HEK293 (cell line): ENCODE data around the gene CBY2.

Experiments
- CTCF ChIA-PET: fragments of 350-600 bp; formaldehyde crosslinking; extraction: SDS; loops from one replicate; lab custom pipeline; 2021; ENCODE audit warnings: antibody characterized with exemption; lab: Yijun Ruan, JAX
- POLR2A ChIA-PET: fragments of 300-600 bp; formaldehyde crosslinking; extraction: SDS; loops from one replicate; lab custom pipeline; 2020; ENCODE audit warnings: antibody characterized with exemption, inconsistent platforms; lab: Yijun Ruan, JAX
- H3K27ac ChIP-seq: fragments of 200-500 bp; sonication (Bioruptor generic); 2 replicates; pipeline ENCODE4 v1.5.1; 2014; ENCODE audit warnings: low read depth, low read length, control low read depth, inconsistent platforms; ENCODE audit errors: extremely low read depth
- H3K36me3 ChIP-seq, 2 experiments: fragments of 200-500 bp in 1 of 2; sonication (Bioruptor generic) in 1 of 2; 1 replicate in 1 of 2; 2 replicates in 1 of 2; pipeline ENCODE4 v1.5.1; 2014 to 2017; ENCODE audit warnings: inconsistent platforms in 2 of 2, low read length in 2 of 2; ENCODE audit not compliant: control insufficient read depth in 2 of 2, insufficient read depth in 1 of 2
- H3K4me1 ChIP-seq: fragments of 200-500 bp; sonication (Bioruptor generic); 2 replicates; pipeline ENCODE4 v1.5.1; 2014; ENCODE audit warnings: mild to moderate bottlenecking, low read length, inconsistent platforms; ENCODE audit not compliant: control insufficient read depth, insufficient read depth
- H3K4me3 ChIP-seq: 2 replicates; pipeline ENCODE4 v1.5.1; 2011; ENCODE audit warnings: low read depth, mild to moderate bottlenecking, control low read depth, low read length, moderate library complexity
- H3K9me3 ChIP-seq: fragments of 200-500 bp; sonication (Bioruptor generic); 2 replicates; pipeline ENCODE4 v1.5.1; 2014; ENCODE audit warnings: low read depth, low read length, inconsistent platforms; ENCODE audit not compliant: control insufficient read depth, insufficient read depth
- GFI1B ChIP-seq: fragments of 450-650 bp; formaldehyde crosslinking; IDR thresholded peaks from 2 replicates; pipeline ENCODE4 v1.5.1; 2016; ENCODE audit warnings: missing biosample characterization, missing genetic modification characterization
- KLF1 ChIP-seq: fragments of 450-650 bp; formaldehyde crosslinking; IDR thresholded peaks from 2 replicates; pipeline ENCODE4 v1.5.1; 2016; ENCODE audit warnings: missing biosample characterization, missing genetic modification characterization
- KLF10 ChIP-seq: fragments of 450-650 bp; IDR thresholded peaks from 2 replicates; pipeline ENCODE4 v1.5.1; 2018; ENCODE audit warnings: missing biosample characterization, mild to moderate bottlenecking, missing genetic modification characterization
- REPIN1 ChIP-seq: fragments of 450-650 bp; formaldehyde crosslinking; IDR thresholded peaks from 2 replicates; pipeline ENCODE4 v1.5.1; 2017; ENCODE audit warnings: missing biosample characterization, missing genetic modification characterization, low read depth
- SCRT1 ChIP-seq: fragments of 450-650 bp; formaldehyde crosslinking; IDR thresholded peaks from 2 replicates; pipeline ENCODE4 v1.5.1; 2016; ENCODE audit warnings: missing biosample characterization, missing genetic modification characterization, borderline replicate concordance
- SCRT2 ChIP-seq: fragments of 450-650 bp; formaldehyde crosslinking; IDR thresholded peaks from 2 replicates; pipeline ENCODE4 v1.5.1; 2016; ENCODE audit warnings: missing biosample characterization, missing genetic modification characterization
- SP2 ChIP-seq: fragments of 450-650 bp; formaldehyde crosslinking; IDR thresholded peaks from 2 replicates; pipeline ENCODE4 v1.5.1; 2016; ENCODE audit warnings: missing biosample characterization, missing genetic modification characterization
- ZBTB48 ChIP-seq: fragments of 450-650 bp; formaldehyde crosslinking; IDR thresholded peaks from 2 replicates; pipeline ENCODE4 v1.5.1; 2016; ENCODE audit warnings: missing biosample characterization, missing genetic modification characterization
- ZFP69B ChIP-seq: fragments of 450-650 bp; formaldehyde crosslinking; IDR thresholded peaks from 2 replicates; pipeline ENCODE4 v1.5.1; 2016; ENCODE audit warnings: missing biosample characterization, missing genetic modification characterization
- ZNF155 ChIP-seq: fragments of 450-650 bp; formaldehyde crosslinking; IDR thresholded peaks from 2 replicates; pipeline ENCODE4 v1.5.1; 2016; ENCODE audit warnings: missing biosample characterization, missing genetic modification characterization
- ZNF157 ChIP-seq: fragments of 450-650 bp; formaldehyde crosslinking; IDR thresholded peaks from 2 replicates; pipeline ENCODE4 v1.5.1; 2016; ENCODE audit warnings: missing biosample characterization, missing genetic modification characterization
- ZNF2 ChIP-seq: fragments of 450-650 bp; formaldehyde crosslinking; IDR thresholded peaks from 2 replicates; pipeline ENCODE4 v1.5.1; 2016; ENCODE audit warnings: missing biosample characterization, missing genetic modification characterization
- ZNF280C ChIP-seq: fragments of 450-650 bp; formaldehyde crosslinking; IDR thresholded peaks from 2 replicates; pipeline ENCODE4 v1.5.1; 2016; ENCODE audit warnings: missing biosample characterization, missing genetic modification characterization
- ZNF302 ChIP-seq: fragments of 450-650 bp; formaldehyde crosslinking; IDR thresholded peaks from 2 replicates; pipeline ENCODE4 v1.5.1; 2016; ENCODE audit warnings: missing biosample characterization, missing genetic modification characterization, low read depth
- ZNF366 ChIP-seq: fragments of 450-650 bp; formaldehyde crosslinking; conservative IDR thresholded peaks from 2 replicates; pipeline ENCODE4 v1.5.1; 2016; ENCODE audit warnings: missing biosample characterization, missing genetic modification characterization
- ZNF404 ChIP-seq: fragments of 450-650 bp; formaldehyde crosslinking; IDR thresholded peaks from 2 replicates; pipeline ENCODE4 v1.5.1; 2017; ENCODE audit warnings: missing biosample characterization, missing genetic modification characterization
- ZNF529 ChIP-seq: fragments of 450-650 bp; formaldehyde crosslinking; IDR thresholded peaks from 2 replicates; pipeline ENCODE4 v1.5.1; 2017; ENCODE audit warnings: missing genetic modification characterization, missing biosample characterization; ENCODE audit not compliant: insufficient replicate concordance
- ZNF555 ChIP-seq: fragments of 450-650 bp; formaldehyde crosslinking; conservative IDR thresholded peaks from 2 replicates; pipeline ENCODE4 v1.5.1; 2017; ENCODE audit warnings: missing biosample characterization, mild to moderate bottlenecking, missing genetic modification characterization, inconsistent platforms
- ZNF596 ChIP-seq: fragments of 450-650 bp; IDR thresholded peaks from 2 replicates; pipeline ENCODE4 v1.5.0; 2018; ENCODE audit warnings: missing biosample characterization, mild to moderate bottlenecking, missing genetic modification characterization, moderate library complexity
- ZNF600 ChIP-seq: fragments of 450-650 bp; formaldehyde crosslinking; IDR thresholded peaks from 2 replicates; pipeline ENCODE4 v1.5.1; 2016; ENCODE audit warnings: missing biosample characterization, missing genetic modification characterization
- ZNF626 ChIP-seq: fragments of 450-650 bp; sonication (Bioruptor Pico); formaldehyde crosslinking; IDR thresholded peaks from 2 replicates; pipeline ENCODE4 v1.5.1; 2018; ENCODE audit warnings: missing biosample characterization, missing genetic modification characterization, inconsistent platforms
- ZNF664 ChIP-seq: fragments of 450-650 bp; formaldehyde crosslinking; IDR thresholded peaks from 2 replicates; pipeline ENCODE4 v1.5.1; 2016; ENCODE audit warnings: missing biosample characterization, missing genetic modification characterization
- ZNF677 ChIP-seq: fragments of 450-650 bp; IDR thresholded peaks from 2 replicates; pipeline ENCODE4 v1.5.0; 2018; ENCODE audit warnings: missing biosample characterization, mild to moderate bottlenecking, missing genetic modification characterization, moderate library complexity
- ZNF777 ChIP-seq: fragments of 450-650 bp; formaldehyde crosslinking; IDR thresholded peaks from 2 replicates; pipeline ENCODE4 v1.5.1; 2017; ENCODE audit warnings: missing biosample characterization, missing genetic modification characterization, borderline replicate concordance
- ZSCAN18 ChIP-seq: fragments of 450-650 bp; formaldehyde crosslinking; IDR thresholded peaks from 2 replicates; pipeline ENCODE4 v1.5.1; 2016; ENCODE audit warnings: missing biosample characterization, missing genetic modification characterization
- TF ChIP-seq, protein P1 (sequence below): fragments of 450-650 bp; formaldehyde crosslinking; IDR thresholded peaks from 2 replicates; pipeline ENCODE4 v1.5.1; 2016; ENCODE audit warnings: missing biosample characterization, missing genetic modification characterization, low read depth
- TF ChIP-seq, protein P2 (sequence below): fragments of 450-650 bp; formaldehyde crosslinking; IDR thresholded peaks from 2 replicates; pipeline ENCODE4 v1.5.1; 2017; ENCODE audit warnings: missing biosample characterization, mild to moderate bottlenecking, missing genetic modification characterization, moderate library complexity

CBY2 gene

DNA sequence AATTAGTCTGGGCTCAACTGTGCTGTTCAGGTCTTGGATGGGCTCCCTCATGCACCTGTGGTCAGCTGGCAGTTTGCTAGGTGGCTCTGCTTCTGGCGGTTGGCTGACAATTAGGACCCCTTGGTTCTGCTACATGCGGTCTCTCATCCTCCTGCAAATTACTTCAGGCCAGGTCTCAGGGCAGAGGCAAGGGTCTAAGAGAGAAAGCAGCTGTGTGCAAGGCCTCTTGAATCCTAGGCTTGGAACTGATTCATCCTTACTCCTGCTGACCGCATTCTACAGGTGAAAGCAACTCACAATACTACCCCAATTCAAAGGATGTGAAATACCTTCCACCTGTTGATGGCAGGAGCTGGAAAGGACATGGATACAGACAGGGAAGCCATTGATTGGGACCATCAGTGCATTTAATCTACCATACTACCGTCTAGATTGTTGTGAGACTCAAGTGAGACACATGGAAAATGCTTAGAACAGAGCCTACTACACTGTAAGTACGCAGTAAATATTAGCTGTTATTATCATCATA is 19.1 kb downstream of the CBY2 start:
- Histone ChIP-seq H3K4me3 (no peak overlapping the region), H3K4me1 (no peaks in the 10 kb centered on the region), H3K36me3 (no peaks in the 10 kb centered on the region), H3K27ac (no peak overlapping the region), H3K9me3 (no peaks in the 10 kb centered on the region)
- ChIA-PET CTCF (interaction anchor here (1.5 kb wide), 1 partner anchor 11 kb away, joined by 4 read pairs; no protein-coding TSS in a partner anchor), POLR2A (no interaction called here)
- TF ChIP-seq SCRT1 (tag by site-specific recombination) (peak; percentile 50; the same call in 1 of the 2 replicates), ZNF302 (tag by site-specific recombination) (no peak), SCRT2 (tag by site-specific recombination) (peak; percentile 80), ZNF155 (no peak), KLF10 (no peak), KLF1 (tag by site-specific recombination) (no peak)

- Histone ChIP-seq H3K27ac (no peak overlapping the region), H3K4me1 (no peaks in the 10 kb centered on the region)
- POLR2A ChIA-PET = no interaction called here
- TF ChIP-seq ZNF664 (tag by site-specific recombination) = no peak
- TF ChIP-seq, protein P1, sequence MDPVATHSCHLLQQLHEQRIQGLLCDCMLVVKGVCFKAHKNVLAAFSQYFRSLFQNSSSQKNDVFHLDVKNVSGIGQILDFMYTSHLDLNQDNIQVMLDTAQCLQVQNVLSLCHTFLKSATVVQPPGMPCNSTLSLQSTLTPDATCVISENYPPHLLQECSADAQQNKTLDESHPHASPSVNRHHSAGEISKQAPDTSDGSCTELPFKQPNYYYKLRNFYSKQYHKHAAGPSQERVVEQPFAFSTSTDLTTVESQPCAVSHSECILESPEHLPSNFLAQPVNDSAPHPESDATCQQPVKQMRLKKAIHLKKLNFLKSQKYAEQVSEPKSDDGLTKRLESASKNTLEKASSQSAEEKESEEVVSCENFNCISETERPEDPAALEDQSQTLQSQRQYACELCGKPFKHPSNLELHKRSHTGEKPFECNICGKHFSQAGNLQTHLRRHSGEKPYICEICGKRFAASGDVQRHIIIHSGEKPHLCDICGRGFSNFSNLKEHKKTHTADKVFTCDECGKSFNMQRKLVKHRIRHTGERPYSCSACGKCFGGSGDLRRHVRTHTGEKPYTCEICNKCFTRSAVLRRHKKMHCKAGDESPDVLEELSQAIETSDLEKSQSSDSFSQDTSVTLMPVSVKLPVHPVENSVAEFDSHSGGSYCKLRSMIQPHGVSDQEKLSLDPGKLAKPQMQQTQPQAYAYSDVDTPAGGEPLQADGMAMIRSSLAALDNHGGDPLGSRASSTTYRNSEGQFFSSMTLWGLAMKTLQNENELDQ (tag by site-specific recombination) = no peak
- TF ChIP-seq SP2 (tag by site-specific recombination) = no peak
- TF ChIP-seq ZNF777 (tag by site-specific recombination) = no peak
- no peak for TF ChIP-seq ZNF529
- TF ChIP-seq ZNF600 (tag by site-specific recombination) = no peak
- no peak for TF ChIP-seq GFI1B (tag by site-specific recombination)
- TF ChIP-seq, protein P2, sequence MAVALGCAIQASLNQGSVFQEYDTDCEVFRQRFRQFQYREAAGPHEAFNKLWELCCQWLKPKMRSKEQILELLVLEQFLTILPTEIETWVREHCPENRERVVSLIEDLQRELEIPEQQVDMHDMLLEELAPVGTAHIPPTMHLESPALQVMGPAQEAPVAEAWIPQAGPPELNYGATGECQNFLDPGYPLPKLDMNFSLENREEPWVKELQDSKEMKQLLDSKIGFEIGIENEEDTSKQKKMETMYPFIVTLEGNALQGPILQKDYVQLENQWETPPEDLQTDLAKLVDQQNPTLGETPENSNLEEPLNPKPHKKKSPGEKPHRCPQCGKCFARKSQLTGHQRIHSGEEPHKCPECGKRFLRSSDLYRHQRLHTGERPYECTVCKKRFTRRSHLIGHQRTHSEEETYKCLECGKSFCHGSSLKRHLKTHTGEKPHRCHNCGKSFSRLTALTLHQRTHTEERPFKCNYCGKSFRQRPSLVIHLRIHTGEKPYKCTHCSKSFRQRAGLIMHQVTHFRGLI (tag by site-specific recombination) = no peak
- TF ChIP-seq ZNF157 = no peak
- no peak for TF ChIP-seq ZSCAN18
- TF ChIP-seq ZNF366 (tag by site-specific recombination) = no peak
- no peak for TF ChIP-seq ZFP69B (tag by site-specific recombination)
- TF ChIP-seq, all 188 proteins: peak for 0
- Histone ChIP-seq H3K9me3 (no peaks in the 10 kb centered on the region), H3K36me3 (no peaks in the 10 kb centered on the region), H3K4me3 (no peak overlapping the region)
- CTCF ChIA-PET = interaction anchor here (0.6 kb wide), 1 partner anchor 101 kb away, joined by 3 read pairs; no protein-coding TSS in a partner anchor
Observed at GRCh38 chr13:45723798-45724197, 21.7 kb downstream of the CBY2 start.

DNA sequence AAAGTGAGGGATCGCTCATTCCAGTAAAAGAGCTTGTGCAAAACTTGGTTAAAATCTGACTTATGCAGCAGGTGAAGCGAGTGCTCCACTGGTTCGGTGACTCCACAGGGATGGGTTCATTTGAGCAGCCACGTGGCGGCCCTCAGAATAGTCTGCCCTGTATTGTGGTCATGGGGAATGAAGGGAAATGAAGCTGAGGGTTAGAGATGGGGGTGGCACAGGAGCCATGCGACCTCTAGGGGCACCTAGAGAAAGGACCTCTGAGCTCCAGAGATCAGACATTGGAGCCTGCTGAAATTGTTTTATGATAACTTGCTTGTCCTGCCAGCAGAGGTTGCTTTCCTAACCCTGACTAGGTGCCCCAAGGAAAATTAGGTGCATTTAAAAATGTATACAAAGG is 26.6 kb downstream of the CBY2 start:
- ChIA-PET CTCF (interaction anchor here (1.0 to 1.2 kb wide), 2 partner anchors 9 to 105 kb away, joined by 3 read pairs; no protein-coding TSS in a partner anchor), POLR2A (no interaction called here)
- Histone ChIP-seq H3K4me3 (no peak overlapping the region), H3K4me1 (no peaks in the 10 kb centered on the region), H3K9me3 (no peaks in the 10 kb centered on the region), H3K36me3 (no peaks in the 10 kb centered on the region), H3K27ac (no peak overlapping the region)
- TF ChIP-seq ZNF280C (tag by site-specific recombination) (no peak), REPIN1 (tag by site-specific recombination) (no peak), ZNF677 (no peak), ZBTB48 (tag by site-specific recombination) (no peak), ZNF2 (tag by site-specific recombination) (no peak), ZNF404 (tag by site-specific recombination) (no peak), ZNF626 (tag by site-specific recombination) (no peak), ZNF596 (tag by site-specific recombination) (no peak), ZNF555 (no peak)
